ENCODE data around the gene JARID2.

JARID2 gene

GRCh38 chr6:15430186-15430585, 184.3 kb downstream of the JARID2 start:
- no peak for TF ChIP-seq FOXP2 (optimal IDR thresholded peaks at IDR 0.05; ENCODE audit: borderline replicate concordance, extremely low read depth, extremely low read length, insufficient read depth)
- no peak for TF ChIP-seq SIN3A (IDR thresholded peaks at IDR 0.05; ENCODE audit: borderline replicate concordance, insufficient read depth, low read length)
- no peak for TF ChIP-seq POLR2AphosphoS5 (IDR thresholded peaks at IDR 0.05; ENCODE audit: low read depth, low read length)
- TF ChIP-seq TAF1 (IDR thresholded peaks at IDR 0.05; ENCODE audit: borderline replicate concordance, insufficient read depth, low read length), result no peak

- no peak for TF ChIP-seq SIN3A (IDR thresholded peaks at IDR 0.05; ENCODE audit: borderline replicate concordance, insufficient read depth, low read length)
Observed at GRCh38 chr6:15430931-15431405, 185.1 kb downstream of the JARID2 start.

GRCh38 chr6:15431762-15432483, 186.1 kb downstream of the JARID2 start:
- TF ChIP-seq SIN3A (IDR thresholded peaks at IDR 0.05; ENCODE audit: borderline replicate concordance, insufficient read depth, low read length) (no peak), TAF1 (IDR thresholded peaks at IDR 0.05; ENCODE audit: borderline replicate concordance, insufficient read depth, low read length) (no peak), REST (IDR thresholded peaks at IDR 0.05; ENCODE audit: insufficient read depth in 1 of 2, low read depth in 2 of 2, low read length in 2 of 2) (no peak), FOXP2 (optimal IDR thresholded peaks at IDR 0.05; ENCODE audit: borderline replicate concordance, extremely low read depth, extremely low read length, insufficient read depth) (no peak), POLR2AphosphoS5 (IDR thresholded peaks at IDR 0.05; ENCODE audit: low read depth, low read length) (no peak)

GRCh38 chr6:15433511-15433861, 187.6 kb downstream of the JARID2 start:
- TF ChIP-seq TAF1 (IDR thresholded peaks at IDR 0.05; ENCODE audit: borderline replicate concordance, insufficient read depth, low read length) (no peak), SIN3A (IDR thresholded peaks at IDR 0.05; ENCODE audit: borderline replicate concordance, insufficient read depth, low read length) (no peak), POLR2AphosphoS5 (IDR thresholded peaks at IDR 0.05; ENCODE audit: low read depth, low read length) (no peak), REST (IDR thresholded peaks at IDR 0.05; ENCODE audit: insufficient read depth in 1 of 2, low read depth in 2 of 2, low read length in 2 of 2) (no peak), FOXP2 (optimal IDR thresholded peaks at IDR 0.05; ENCODE audit: borderline replicate concordance, extremely low read depth, extremely low read length, insufficient read depth) (no peak)

- TF ChIP-seq FOXP2 (optimal IDR thresholded peaks at IDR 0.05; ENCODE audit: borderline replicate concordance, extremely low read depth, extremely low read length, insufficient read depth), result no peak
- TF ChIP-seq TAF1 (IDR thresholded peaks at IDR 0.05; ENCODE audit: borderline replicate concordance, insufficient read depth, low read length), result no peak
- no peak for TF ChIP-seq POLR2AphosphoS5 (IDR thresholded peaks at IDR 0.05; ENCODE audit: low read depth, low read length)
- TF ChIP-seq REST (IDR thresholded peaks at IDR 0.05; ENCODE audit: insufficient read depth in 1 of 2, low read depth in 2 of 2, low read length in 2 of 2), result no peak
- TF ChIP-seq SIN3A (IDR thresholded peaks at IDR 0.05; ENCODE audit: borderline replicate concordance, insufficient read depth, low read length), result no peak
Observed at GRCh38 chr6:15434263-15434662, 188.4 kb downstream of the JARID2 start.

- TF ChIP-seq SIN3A (IDR thresholded peaks at IDR 0.05; ENCODE audit: borderline replicate concordance, insufficient read depth, low read length) (no peak), REST (IDR thresholded peaks at IDR 0.05; ENCODE audit: insufficient read depth in 1 of 2, low read depth in 2 of 2, low read length in 2 of 2) (no peak), FOXP2 (optimal IDR thresholded peaks at IDR 0.05; ENCODE audit: borderline replicate concordance, extremely low read depth, extremely low read length, insufficient read depth) (no peak), TAF1 (IDR thresholded peaks at IDR 0.05; ENCODE audit: borderline replicate concordance, insufficient read depth, low read length) (no peak), POLR2AphosphoS5 (IDR thresholded peaks at IDR 0.05; ENCODE audit: low read depth, low read length) (no peak)
Observed at GRCh38 chr6:15434823-15435380, 189.0 kb downstream of the JARID2 start.
